HepG2 (cell line): ENCODE measurements around the gene ANKRD55. TPM values are rescaled to one million over a fixed set of nuclear protein-coding genes. Genes with fewer than 3 reads are reported as not detected.
A peak's percentile ranks its signal among the peaks of the same experiment; 100 is the strongest.

Experiments used
- ATAC-seq: fragments of 200-7000 bp; cut with Tn5 transposase; 3 replicates; pipeline ENCODE4 v1.9.1; 2020; ENCODE audit warnings: mild to moderate bottlenecking, moderate library complexity
- Bru-seq: library from RNA; stranded (reverse); fragments of 400-500 nt; gene quantifications from one replicate; lab custom pipeline; 2021; lab: Mats Ljungman, UMichigan
- BruChase-seq, 2 experiments: library from RNA; stranded (reverse); fragments of 400-500 nt; gene quantifications; one replicate each; lab custom pipeline; 2021; lab: Mats Ljungman, UMichigan
- BruUV-seq: library from RNA; stranded (reverse); fragments of 400-500 nt; replicated peaks from 2 replicates; lab custom pipeline; 2021; lab: Mats Ljungman, UMichigan
- CTCF ChIA-PET: fragments of 300-600 bp; formaldehyde crosslinking; extraction: SDS; loops from one replicate; lab custom pipeline; 2021; ENCODE audit warnings: low total read pairs, inconsistent platforms, low intra/inter-chr PET ratio; lab: Yijun Ruan, JAX
- POLR2A ChIA-PET: fragments of 350-600 bp; sonication (Branson Sonifier 250); formaldehyde crosslinking; loops from one replicate; lab custom pipeline; 2020; ENCODE audit warnings: antibody characterized with exemption, inconsistent platforms; lab: Yijun Ruan, JAX
- DNase-seq: peaks from one replicate; pipeline ENCODE4 v3.0.0-alpha.2; 2015; ENCODE audit warnings: low spot score
- FAIRE-seq: peaks from 3 replicates; lab custom pipeline; 2011; peaks lifted over from hg19 to GRCh38; lab: Jason Lieb, UNC
- H2AFZ ChIP-seq: one replicate; pipeline ENCODE4 v1.6.1; 2011; ENCODE audit warnings: low read length, inconsistent platforms
- H3K27ac ChIP-seq: fragments of 300-600 bp; 3 replicates; pipeline ENCODE4 v1.8.0; 2011; ENCODE audit warnings: mixed run types, mild to moderate bottlenecking, mixed read lengths, low read length, inconsistent platforms; ENCODE audit not compliant: insufficient read depth; ENCODE audit errors: extremely low read length
- H3K27me3 ChIP-seq, 2 experiments: fragments of 200-600 bp in 1 of 2; 2 replicates in 1 of 2; 3 replicates in 1 of 2; pipeline versions ENCODE4 v1.6.0 to v1.8.0; 2011; ENCODE audit warnings: low read length in 2 of 2, mild to moderate bottlenecking in 2 of 2, moderate library complexity in 2 of 2, inconsistent platforms in 1 of 2; ENCODE audit not compliant: insufficient read depth in 2 of 2, control insufficient read depth in 1 of 2
- H3K36me3 ChIP-seq, 2 experiments: fragments of 200-600 bp in 1 of 2; replicated peaks in 1 of 2; 2 replicates in 1 of 2; 3 replicates in 1 of 2; pipeline versions ENCODE4 v1.5.1 to v1.8.0; 2011; ENCODE audit warnings: low read length in 2 of 2, inconsistent platforms in 1 of 2; ENCODE audit not compliant: insufficient read depth in 2 of 2, control insufficient read depth in 1 of 2
- H3K4me1 ChIP-seq: 2 replicates; pipeline ENCODE4 v1.5.1; 2012; ENCODE audit warnings: low read length, inconsistent platforms; ENCODE audit not compliant: insufficient read depth
- H3K4me2 ChIP-seq: 2 replicates; pipeline ENCODE4 v1.6.0; 2011; ENCODE audit warnings: low read depth, low read length, inconsistent platforms
- H3K4me3 ChIP-seq, 3 experiments: fragments of 200-600 bp in 1 of 3; sonication (generic), shearing (Covaris generic) in 1 of 3; replicated peaks in 1 of 3; 2 replicates each; pipeline ENCODE4 v1.5.1; 2011 to 2016; ENCODE audit warnings: low read length in 3 of 3, inconsistent platforms in 2 of 3, low read depth in 2 of 3, mild to moderate bottlenecking in 2 of 3, control low read depth in 1 of 3, mixed read lengths in 1 of 3; ENCODE audit not compliant: insufficient read depth in 1 of 3
- H3K79me2 ChIP-seq: one replicate; pipeline ENCODE4 v1.6.1; 2011; ENCODE audit warnings: low read length, inconsistent platforms; ENCODE audit not compliant: insufficient read depth
- H3K9ac ChIP-seq: 2 replicates; pipeline ENCODE4 v1.6.0; 2011; ENCODE audit warnings: mild to moderate bottlenecking, low read depth, low read length, inconsistent platforms; ENCODE audit not compliant: insufficient read depth
- H3K9me3 ChIP-seq: 2 replicates; pipeline ENCODE4 v1.5.1; 2012; ENCODE audit warnings: mild to moderate bottlenecking, low read length
- H4K20me1 ChIP-seq: 2 replicates; pipeline ENCODE4 v1.6.0; 2011; ENCODE audit warnings: inconsistent platforms, mild to moderate bottlenecking, low read length, moderate library complexity; ENCODE audit not compliant: insufficient read depth
- NR1H2 ChIP-seq: sonication (generic); formaldehyde crosslinking; IDR thresholded peaks from 2 replicates; pipeline ENCODE4 v1.8.1; 2022; ENCODE audit warnings: low read depth, missing genetic modification reagents, borderline replicate concordance
- SRSF4 ChIP-seq: fragments of 200-400 bp; formaldehyde crosslinking; IDR thresholded peaks from one replicate; pipeline ENCODE4 v1.6.1; 2018; ENCODE audit warnings: mild to moderate bottlenecking, low read depth, low read length, moderate library complexity; ENCODE audit not compliant: poor library complexity, severe bottlenecking
- TBP ChIP-seq: sonication (generic); formaldehyde crosslinking; IDR thresholded peaks from 2 replicates; pipeline ENCODE4 v1.5.0; 2020; ENCODE audit warnings: missing genetic modification reagents
- ZNF326 ChIP-seq: sonication (generic); formaldehyde crosslinking; IDR thresholded peaks from 2 replicates; pipeline ENCODE4 v1.4.0; 2020; ENCODE audit warnings: missing genetic modification reagents, borderline replicate concordance
- ZNF703 ChIP-seq: sonication (generic); formaldehyde crosslinking; IDR thresholded peaks from 2 replicates; pipeline ENCODE4 v1.5.1; 2020; ENCODE audit warnings: missing genetic modification reagents, mild to moderate bottlenecking, moderate library complexity, borderline replicate concordance
- WGBS: methylation state at CpG from one replicate; pipeline ENCODE4 v1.1.6; 2017; ENCODE audit warnings: low lambda C conversion rate; 5-methylcytosine and 5-hydroxymethylcytosine counted together
- in situ Hi-C: cut with HindIII; loops from 2 replicates; pipeline ENCODE4 v1.10.0; 2017; ENCODE audit warnings: low pct_unique_long_range_greater_than_20kb; ENCODE audit not compliant: extremely low pct_ligation_motif_present
- intact Hi-C: fragments of 100-400 bp; cut with micrococcal nuclease; formaldehyde crosslinking; loops from one replicate; pipeline ENCODE4 v1.10.0; 2022; ENCODE audit not compliant: unreplicated experiment
- long read RNA-seq, 2 experiments: library from RNA in 1 of 2; library from polyadenylated mRNA in 1 of 2; stranded (forward) in 1 of 2; unstranded in 1 of 2; transcript quantifications; one replicate each; pipeline ENCODE4 v2.0.0, GENCODE V29; 2019 to 2022
- polyA minus RNA-seq, 3 experiments: library from RNA; depleted of rRNA, polyadenylated mRNA; stranded (reverse); fragments of >200 nt; gene quantifications; 2 replicates each; pipeline ENCODE4 v1.2.3, GENCODE V29; 2011; ENCODE audit warnings: low replicate concordance in 1 of 3
- polyA plus RNA-seq, 8 experiments: library from polyadenylated mRNA; depleted of rRNA in 3 of 8; stranded (reverse) in 7 of 8; unstranded in 1 of 8; fragments of >200 nt; fragmentation: Illumina TruSeq in 4 of 8; extraction: Trizol in 4 of 8; gene quantifications; 2 replicates each; pipeline versions ENCODE4 v1.2.1 to v1.2.3, GENCODE V29; 2011 to 2016; ENCODE audit warnings: low read depth in 4 of 8, missing spikeins in 1 of 8, mixed read lengths in 1 of 8; ENCODE audit not compliant: insufficient read depth in 1 of 8
- total RNA-seq, 5 experiments: library from RNA; depleted of rRNA; stranded (reverse); fragments of >200 nt; fragmentation: Illumina TruSeq; extraction: Trizol; gene quantifications; 2 replicates each; pipeline ENCODE4 v1.2.3, GENCODE V29; 2016; ENCODE audit warnings: low read depth in 1 of 5

The ANKRD55 gene
- total RNA-seq (2016; rRNA removed; fragmentation: Illumina TruSeq; extraction: Trizol): 0.11 and 0.31 TPM in 2 replicates
- not detected in 2 replicates for total RNA-seq (2016; cell fraction: cytosol; rRNA removed; fragmentation: Illumina TruSeq; extraction: Trizol; ENCODE audit: low read depth)
- total RNA-seq (2016; cell fraction: insoluble cytoplasmic fraction; rRNA removed; fragmentation: Illumina TruSeq; extraction: Trizol): 0.17 TPM in 1 of 2 replicates, not detected in the other
- total RNA-seq (2016; cell fraction: membrane; rRNA removed; fragmentation: Illumina TruSeq; extraction: Trizol): 0.24 and 0.31 TPM in 2 replicates
- 0.25 TPM in 1 of 2 replicates, not detected in the other for total RNA-seq (2016; cell fraction: nucleus; rRNA removed; fragmentation: Illumina TruSeq; extraction: Trizol)
- 0.10 and 0.28 TPM in 2 replicates for polyA plus RNA-seq (2011; rRNA removed)
- polyA plus RNA-seq (2011; cell fraction: cytosol; rRNA removed): 0.12 and 0.13 TPM in 2 replicates
- polyA plus RNA-seq (2011; cell fraction: nucleus; rRNA removed): 0.09 and 0.18 TPM in 2 replicates
- polyA plus RNA-seq (2012): 0.12 TPM in 1 of 2 replicates, not detected in the other
- polyA plus RNA-seq (2016; cell fraction: cytosol; fragmentation: Illumina TruSeq; extraction: Trizol; ENCODE audit: low read depth): 0.15 and 0.29 TPM in 2 replicates
- 0.40 and 0.46 TPM in 2 replicates for polyA plus RNA-seq (2016; cell fraction: insoluble cytoplasmic fraction; fragmentation: Illumina TruSeq; extraction: Trizol; ENCODE audit: low read depth)
- polyA plus RNA-seq (2016; cell fraction: membrane; fragmentation: Illumina TruSeq; extraction: Trizol; ENCODE audit: low read depth): 0.19 and 0.24 TPM in 2 replicates
- polyA plus RNA-seq (2016; cell fraction: nucleus; fragmentation: Illumina TruSeq; extraction: Trizol; ENCODE audit: insufficient read depth, low read depth): 0.31 TPM in 1 of 2 replicates, not detected in the other
- 0.21 TPM in 1 of 2 replicates, not detected in the other for polyA minus RNA-seq (2011; rRNA and poly(A)+ RNA removed; ENCODE audit: low replicate concordance)
- not detected in 2 replicates for polyA minus RNA-seq (2011; cell fraction: cytosol; rRNA and poly(A)+ RNA removed)
- not detected in 2 replicates for polyA minus RNA-seq (2011; cell fraction: nucleus; rRNA and poly(A)+ RNA removed)
- Bru-seq, nascent RNA: percentile 13 among the genes with signal in this experiment
- percentile 6 among the genes with signal in this experiment for BruChase-seq, experiment 1, labeled RNA remaining after a 6-hour chase
- percentile 7 among the genes with signal in this experiment for BruChase-seq, experiment 2, labeled RNA remaining after a 2-hour chase
- long read RNA-seq, experiment 1, partial matches to known transcripts: 0 of 1 reads
- long read RNA-seq, experiment 1, other reads (novel, unspliced or antisense): 1 of 1 reads
- long read RNA-seq, experiment 2, partial matches to known transcripts: 0 of 1 reads
- long read RNA-seq, experiment 2, other reads (novel, unspliced or antisense): 0 of 1 reads

DNA sequence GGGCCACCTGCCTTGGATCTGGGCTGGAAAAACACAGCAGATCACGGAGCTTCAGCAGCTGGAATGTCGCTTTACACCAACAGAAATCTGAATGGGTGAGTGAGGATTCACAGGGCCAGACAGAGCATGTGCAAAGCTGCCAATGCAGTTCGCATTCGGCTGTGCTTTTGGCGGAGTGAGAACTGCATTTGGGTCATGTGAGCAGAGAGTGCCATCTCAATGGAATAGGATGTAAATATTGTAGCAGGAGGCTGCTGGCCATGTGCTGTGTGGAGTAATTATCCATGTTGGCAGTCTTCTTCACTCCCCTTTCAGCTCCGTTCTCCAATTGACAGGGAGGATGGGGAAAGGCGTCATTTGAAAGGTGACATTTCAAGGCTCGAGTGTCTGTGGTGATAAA is at the start of gene ANKRD55:
Gene ANKRD55 (minus strand): TSS at position 101 of the 400 bp plus-strand sequence. CDS start 417 bp downstream, outside the sequence.
- no peak within 1 kb of the TSS for H3K9ac ChIP-seq
- no peaks in the 10 kb centered on the region for H4K20me1 ChIP-seq
- H3K4me3 ChIP-seq: 0 out of 6 replicates have a peak within 1 kb of the TSS, but pooled peaks of 1 of the 3 experiments have one; percentile 4
- no peaks in the 10 kb centered on the region for H3K9me3 ChIP-seq
- ChIA-PET POLR2A (no interaction called here), CTCF (no interaction called here)
- H3K36me3 ChIP-seq: no peaks in the 10 kb centered on the region
- 23% methylated on average over 8 of the region's 8 CpGs for WGBS
- peaks cover 20% of the 10 kb centered on the region for H3K4me1 ChIP-seq
- DNase-seq: no peak
- FAIRE-seq: no peak
- H2AFZ ChIP-seq: no peak within 1 kb of the TSS
- in situ Hi-C loops (no loop called here), intact Hi-C loops (no loop called here)
- TF ChIP-seq ZNF326 (no peak), SRSF4 (no peak), NR1H2 (no peak), TBP (no peak), ZNF703 (no peak)
- no peak within 1 kb of the TSS for H3K27ac ChIP-seq
- ATAC-seq: peak; percentile 62
- BruUV-seq: no TSS peak
- peak within 1 kb of the TSS; percentile 39 for H3K4me2 ChIP-seq
- peaks cover 0 to 41% of the 10 kb centered on the region in 2 experiments; a peak in 4 of 5 replicates for H3K27me3 ChIP-seq
- H3K79me2 ChIP-seq: no peaks in the 10 kb centered on the region
